GM18505 (cell line): Measurements from ENCODE around the gene ARHGEF16.

ENCODE experiments used
- ATAC-seq: cut with Tn5 transposase; IDR thresholded peaks from one replicate; pipeline ENCODE4 v1.9.1; 2021; ENCODE audit not compliant: unreplicated experiment
- POLR2A ChIP-seq: IDR thresholded peaks from 4 replicates; pipeline ENCODE4 v1.6.1; 2011; ENCODE audit warnings: borderline replicate concordance; ENCODE audit not compliant: insufficient read depth, insufficient read length; ENCODE audit errors: extremely low read depth

The ARHGEF16 gene

DNA sequence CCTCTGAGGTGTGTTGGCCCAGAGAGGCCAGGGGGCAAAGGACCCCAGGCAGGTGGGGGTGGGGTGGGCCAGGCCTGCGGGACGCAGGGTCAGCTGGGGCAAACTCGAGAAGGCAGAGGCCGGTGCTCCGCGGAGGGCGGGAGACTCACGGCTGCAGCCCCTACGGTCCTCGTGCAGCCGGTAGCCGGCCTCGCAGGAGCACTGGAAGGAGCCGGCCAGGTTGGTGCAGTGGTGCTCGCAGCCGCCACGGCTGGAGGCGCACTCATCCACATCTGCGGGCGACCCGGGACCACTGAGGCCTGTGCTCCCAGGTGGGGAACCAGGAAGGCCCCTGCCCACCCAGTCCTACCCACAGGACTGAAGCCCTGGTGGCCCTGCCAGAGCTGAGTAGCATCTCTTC is 55.3 kb downstream of the ARHGEF16 start:
- no peak for ATAC-seq
- TF ChIP-seq POLR2A, result no peak

DNA sequence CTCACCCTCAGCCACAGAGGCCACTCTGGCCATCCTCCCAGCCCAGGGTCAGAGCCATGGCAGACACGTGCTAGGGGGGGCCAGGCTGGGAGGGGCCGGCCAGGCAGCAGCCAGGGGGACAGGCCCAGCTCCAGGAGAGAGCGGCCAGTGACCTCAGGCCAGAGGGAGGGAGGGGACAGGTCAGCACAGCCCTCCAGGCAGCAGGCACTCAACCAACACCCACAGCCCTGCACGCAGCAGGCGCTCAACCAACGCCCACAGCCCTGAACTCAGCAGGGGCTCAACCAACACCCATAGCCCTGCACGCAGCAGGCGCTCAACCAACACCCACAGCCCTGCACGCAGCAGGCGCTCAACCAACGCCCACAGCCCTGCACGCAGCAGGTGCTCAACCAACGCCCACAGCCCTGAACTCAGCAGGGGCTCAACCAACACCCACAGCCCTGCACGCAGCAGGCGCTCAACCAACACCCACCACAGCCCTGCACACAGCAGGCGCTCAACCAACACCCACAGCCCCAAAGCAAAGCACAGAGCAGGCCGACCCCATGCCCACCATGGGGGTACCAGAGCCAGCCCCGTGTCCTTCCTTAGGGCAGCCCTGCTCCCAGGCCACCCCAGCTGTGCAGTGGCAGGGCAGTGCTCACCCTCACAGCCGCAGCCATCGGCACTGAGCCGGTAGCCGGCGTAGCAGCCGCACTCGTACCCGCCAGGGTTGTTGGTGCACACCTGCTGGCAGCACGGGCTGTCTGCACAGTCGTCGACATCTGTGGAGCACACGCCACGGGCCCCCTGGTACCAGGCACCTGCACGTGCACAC is 55.9 kb downstream of the ARHGEF16 start:
- no peak for ATAC-seq
- TF ChIP-seq POLR2A, result no peak

DNA sequence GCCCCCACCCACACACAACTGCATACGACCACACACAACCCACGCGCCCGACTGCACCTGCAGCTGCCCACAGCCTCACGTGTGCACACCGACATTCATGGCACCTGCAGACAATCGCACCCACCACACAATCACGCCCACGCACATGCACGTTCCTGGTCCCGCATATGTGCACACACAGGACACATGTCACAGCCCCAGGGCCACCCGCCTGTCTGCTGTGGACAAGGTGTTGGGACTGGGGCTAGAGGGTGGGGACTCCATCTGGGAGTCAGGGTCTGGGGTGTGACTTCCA is 56.4 kb downstream of the ARHGEF16 start:
- no peak for ATAC-seq
- TF ChIP-seq POLR2A, result no peak

DNA sequence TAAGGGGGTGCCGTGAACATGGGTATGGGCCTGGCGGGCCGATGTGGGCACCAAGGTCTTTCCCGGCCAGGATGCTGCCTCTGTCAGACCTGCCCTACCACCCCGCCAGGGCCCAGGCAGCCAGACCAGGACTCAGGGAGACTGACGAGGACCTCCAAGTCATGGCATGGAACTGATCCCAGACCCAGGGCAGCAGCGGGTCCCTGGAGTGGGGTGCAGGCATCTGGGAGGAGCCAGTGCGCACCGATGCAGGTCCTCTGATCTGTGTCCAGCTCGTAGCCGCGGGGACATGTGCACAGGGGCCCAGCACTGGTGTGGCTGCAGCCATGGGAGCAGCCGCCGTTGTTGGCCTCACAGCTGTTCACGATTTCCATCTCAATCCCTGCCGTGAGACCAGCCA is 56.8 kb downstream of the ARHGEF16 start:
- no peak for TF ChIP-seq POLR2A
- ATAC-seq, result no peak

DNA sequence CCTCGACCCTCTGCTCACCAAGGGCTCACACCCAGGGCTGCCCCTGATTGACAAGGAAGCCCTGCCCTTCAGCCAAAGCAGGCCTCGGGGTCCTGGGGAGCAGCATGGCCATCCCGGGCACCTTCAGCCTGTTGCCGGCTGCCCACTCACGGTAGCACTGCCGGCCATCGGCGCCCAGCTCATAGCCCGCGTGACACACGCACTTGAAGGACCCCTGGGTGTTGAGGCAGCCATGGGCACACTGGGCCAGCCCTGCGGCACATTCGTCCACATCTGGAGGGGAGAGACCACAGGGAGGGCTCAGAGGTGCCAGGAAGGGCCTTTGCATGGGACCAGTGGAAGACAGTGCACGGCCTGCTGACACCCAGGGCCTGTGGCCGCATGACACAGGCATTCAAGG is 57.4 kb downstream of the ARHGEF16 start:
- no peak for TF ChIP-seq POLR2A
- ATAC-seq, result no peak

DNA sequence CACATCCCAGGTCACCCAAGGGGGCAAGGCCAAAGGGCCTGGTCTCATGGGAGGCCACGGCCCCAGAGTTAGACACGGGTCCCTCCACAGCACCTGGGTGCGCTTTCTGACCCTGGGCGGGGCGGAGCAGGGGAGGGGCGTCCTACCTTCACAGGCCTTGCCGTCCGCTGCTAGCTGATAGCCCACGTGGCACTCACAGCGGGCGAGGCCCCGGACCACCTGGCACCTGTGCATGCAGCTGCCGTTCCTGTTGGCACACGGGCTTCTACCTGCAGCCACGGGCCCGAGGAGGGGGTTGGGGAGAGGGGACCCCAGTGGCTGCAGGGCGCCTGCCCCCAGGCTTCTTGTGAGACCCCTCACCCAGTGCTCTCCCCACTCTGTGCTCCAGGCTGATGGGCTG is 59.9 kb downstream of the ARHGEF16 start:
- TF ChIP-seq POLR2A, result no peak
- ATAC-seq, result no peak

DNA sequence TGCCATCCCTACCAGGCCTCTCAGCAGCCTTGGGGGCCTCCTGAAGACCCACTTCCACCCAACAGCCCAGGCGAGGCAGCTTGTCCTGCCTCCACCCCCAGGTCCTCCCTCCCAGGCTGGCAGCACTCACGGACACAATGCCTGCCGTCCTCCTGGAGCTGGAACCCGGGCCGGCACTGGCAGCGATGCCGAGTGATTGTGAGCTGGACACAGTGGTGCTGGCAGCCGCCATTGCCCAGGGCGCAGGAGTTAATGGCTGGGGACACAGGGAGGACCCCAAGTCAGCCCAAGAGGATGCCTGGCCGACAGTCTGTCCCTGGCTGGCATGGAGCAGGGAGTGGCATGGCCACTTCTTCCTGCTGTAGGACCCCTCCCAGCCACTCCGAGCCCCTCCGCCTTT is 60.8 kb downstream of the ARHGEF16 start:
- ATAC-seq, result no peak
- no peak for TF ChIP-seq POLR2A

DNA sequence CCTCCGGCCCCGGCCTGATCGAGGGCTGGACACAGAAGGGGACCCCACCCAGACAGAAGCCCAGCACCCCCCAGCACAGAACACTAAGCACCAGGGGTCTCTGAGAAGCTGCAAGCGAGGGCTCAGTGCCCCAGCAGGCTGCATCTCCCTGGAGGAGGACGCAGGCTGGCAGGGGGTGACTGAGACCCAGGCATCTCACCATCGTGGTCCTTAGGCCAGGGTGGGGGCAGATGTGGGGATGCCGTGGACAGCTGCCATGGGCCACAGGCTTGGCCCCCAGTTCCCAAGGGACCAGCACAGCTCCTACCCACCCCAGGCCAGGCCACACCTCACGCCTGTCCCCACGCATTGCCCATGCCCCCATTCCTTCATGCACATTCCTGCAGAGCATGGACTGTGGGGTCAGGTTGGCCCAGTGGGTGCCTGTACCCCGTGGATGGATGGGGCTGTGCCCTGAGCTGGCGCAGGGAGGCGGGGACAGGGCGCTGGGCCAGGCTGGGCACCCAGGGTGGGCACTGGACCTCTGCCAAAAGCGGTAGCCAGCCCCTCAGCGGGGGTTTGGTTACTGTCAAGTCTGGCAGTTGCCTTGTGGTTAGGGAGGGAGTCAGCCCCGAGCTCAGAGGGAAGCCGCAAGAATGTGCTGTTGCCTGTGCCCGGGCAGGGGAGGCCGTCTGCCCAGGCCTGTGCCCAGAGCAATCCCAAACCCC is 61.5 kb downstream of the ARHGEF16 start:
- no peak for ATAC-seq
- no peak for TF ChIP-seq POLR2A

DNA sequence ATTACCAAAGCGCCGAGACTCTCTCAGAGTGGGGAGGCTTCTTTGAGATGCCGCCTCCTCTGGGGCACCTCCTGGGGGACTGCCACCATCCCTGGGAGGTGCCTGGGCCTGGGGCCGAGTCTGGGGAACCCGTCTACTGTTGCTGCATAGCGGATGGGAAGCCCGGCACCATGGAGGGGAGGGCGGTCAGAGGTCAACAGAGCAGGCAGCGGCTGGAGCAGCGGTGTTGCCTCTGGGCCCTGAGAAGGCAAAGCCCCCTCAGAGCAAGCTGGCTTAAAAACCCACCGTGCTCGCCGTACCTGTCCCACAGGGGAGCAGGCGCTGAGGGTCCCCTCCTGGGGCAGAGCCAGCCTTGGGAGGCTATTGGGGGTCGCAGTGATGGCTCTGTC is 62.0 kb downstream of the ARHGEF16 start:
- no peak for ATAC-seq
- no peak for TF ChIP-seq POLR2A

DNA sequence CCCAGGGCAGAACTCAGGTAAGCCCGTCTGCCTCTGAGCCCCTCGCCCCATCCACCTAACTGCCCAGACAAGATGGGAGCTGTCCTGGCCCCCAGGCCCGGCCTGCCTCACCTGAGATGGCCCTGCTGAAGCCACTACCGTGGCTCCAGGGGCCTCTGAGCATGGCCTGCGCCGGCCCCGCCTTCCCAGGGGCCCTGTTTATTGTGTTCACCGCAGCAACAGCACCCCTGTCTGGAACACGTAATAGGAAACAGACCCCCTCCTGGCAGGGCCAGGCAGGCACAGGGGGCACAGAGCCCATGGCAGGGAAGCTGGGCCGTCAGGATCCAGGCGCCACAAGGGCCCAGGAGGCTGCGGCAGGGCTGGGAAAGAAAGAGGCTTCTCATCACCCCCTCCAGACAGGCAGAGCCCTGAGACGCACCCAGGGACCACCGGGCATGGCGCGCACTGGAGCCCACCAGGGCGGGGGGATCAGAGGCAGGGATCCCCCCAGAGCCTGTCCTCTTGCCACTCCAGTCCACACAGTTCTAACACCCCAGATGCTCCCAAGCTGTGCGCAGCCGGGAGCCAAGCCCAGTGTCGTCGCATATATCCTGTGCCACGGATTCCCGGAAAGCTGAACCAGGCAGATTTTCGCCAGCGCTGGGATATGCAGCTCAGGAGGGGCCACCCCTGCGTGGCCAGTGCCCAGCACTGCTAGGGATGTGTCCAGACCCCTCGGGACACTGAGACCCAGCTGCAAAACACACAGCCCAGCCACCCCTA is 62.6 kb downstream of the ARHGEF16 start:
- TF ChIP-seq POLR2A, result no peak
- ATAC-seq, result no peak

DNA sequence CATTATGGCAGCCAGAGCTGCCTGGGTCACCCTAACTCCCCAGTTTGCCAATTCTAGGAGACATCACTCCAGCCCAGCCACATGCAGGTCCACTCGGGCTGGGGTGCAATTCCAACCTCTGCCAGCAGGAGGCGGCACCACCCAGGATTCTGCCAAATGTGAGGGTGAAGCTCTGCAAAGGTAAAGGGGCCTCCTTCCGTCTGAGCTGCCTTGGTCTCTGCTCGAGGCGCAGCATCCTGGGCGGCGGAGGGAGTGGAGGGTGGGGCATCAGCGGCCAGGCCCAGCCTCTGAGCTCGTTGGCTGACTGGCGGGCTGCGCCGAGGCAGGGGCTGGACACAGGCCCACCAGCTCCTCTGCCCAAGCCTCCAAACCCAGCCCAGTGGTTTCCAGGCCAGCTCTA is 63.8 kb downstream of the ARHGEF16 start:
- no peak for TF ChIP-seq POLR2A
- no peak for ATAC-seq

DNA sequence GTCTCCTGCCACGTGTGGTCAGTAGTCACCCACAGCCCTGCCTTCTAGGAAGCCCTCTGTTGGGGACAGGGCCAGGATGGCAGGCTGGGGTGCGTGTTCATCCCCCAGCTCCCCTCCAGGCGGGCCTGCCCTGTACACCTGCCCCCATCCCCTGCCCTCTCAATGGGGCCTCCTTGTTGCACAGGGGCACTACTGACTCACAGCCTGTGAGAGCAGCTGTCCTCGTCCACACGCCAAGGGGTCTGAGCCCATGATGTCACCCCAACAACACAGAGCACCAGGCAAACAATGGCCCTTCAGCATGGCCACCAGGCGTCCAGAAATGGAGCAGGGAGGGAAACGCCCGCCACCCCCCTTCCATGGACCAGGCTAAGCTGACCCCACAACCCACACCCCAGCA is 64.3 kb downstream of the ARHGEF16 start:
- TF ChIP-seq POLR2A, result no peak
- no peak for ATAC-seq

DNA sequence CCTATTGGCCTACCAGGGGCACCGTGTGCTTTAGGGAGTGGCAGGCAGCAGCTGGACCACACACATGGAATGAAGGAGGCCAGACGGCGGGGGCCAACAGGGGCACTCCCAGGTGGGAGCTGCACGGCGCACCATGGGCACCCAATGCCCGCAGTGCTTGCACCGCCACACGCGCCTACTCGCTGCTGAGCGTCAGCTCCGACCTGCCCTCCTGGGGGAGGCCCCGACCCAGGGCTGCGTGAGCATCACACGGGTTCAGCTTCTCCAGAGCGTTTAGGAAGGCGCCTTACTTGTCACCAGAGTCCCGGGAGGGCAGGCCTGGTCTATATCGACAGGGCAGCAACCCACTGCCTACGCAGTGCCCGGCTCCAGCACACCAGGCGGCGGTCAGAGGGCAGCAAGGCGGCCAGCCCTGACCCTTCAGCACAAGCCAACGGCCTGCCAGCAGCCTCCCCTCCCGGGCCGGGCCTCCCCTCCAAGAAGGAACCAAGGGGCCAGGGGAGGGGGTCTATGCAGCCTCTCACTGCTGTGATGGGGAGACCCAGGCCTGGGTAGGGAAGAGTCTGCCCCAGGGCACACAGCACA is 64.9 kb downstream of the ARHGEF16 start:
- TF ChIP-seq POLR2A, result no peak
- ATAC-seq, result no peak
